Cardiac septum (tissue), 1 donor: ENCODE results near the gene RNF130. TPM values are rescaled to one million over a fixed set of nuclear protein-coding genes. Genes with fewer than 3 reads are reported as not detected.

Source experiments
- DNase-seq: peaks from one replicate; pipeline ENCODE4 v3.0.0-alpha.2; 2020; ENCODE audit warnings: low spot score
- intact Hi-C: fragments of 100-400 bp; cut with DNase I; formaldehyde crosslinking; loops from one replicate; pipeline ENCODE4 v1.14.0; 2022
- total RNA-seq: library from RNA; stranded (reverse); fragmentation: NEBNext Ultra II Directional; extraction: Animal tissue kit (Norgen Biotek cat#: 25700); gene quantifications from one replicate; pipeline ENCODE4 v1.2.1, GENCODE V29; 2021
- donor health status: DM: no; HTN: no; CAD: no.

The RNF130 gene
- total RNA-seq, 1 donor from 2014 or later = 33.7 TPM

GRCh38 chr5:180104168-180104530 is 32.6 kb upstream of the RNF130 start:
- DNase-seq = no peak
- intact Hi-C loops = no loop called here

- intact Hi-C loops = no loop called here
- no peak for DNase-seq
Observed at GRCh38 chr5:180103487-180104167, 32.1 kb upstream of the RNF130 start.

- DNase-seq = no peak
- intact Hi-C loops = no loop called here
Observed at GRCh38 chr5:180102636-180103035, 31.1 kb upstream of the RNF130 start.

GRCh38 chr5:180101451-180102105 is 30.0 kb upstream of the RNF130 start:
- intact Hi-C loops = no loop called here
- DNase-seq = peak; percentile 69

- intact Hi-C loops = no loop called here
- peak; percentile 65 for DNase-seq
Observed at GRCh38 chr5:180100621-180101450, 29.3 kb upstream of the RNF130 start.

GRCh38 chr5:180099733-180100611 is 28.4 kb upstream of the RNF130 start:
- peak; percentile 46 for DNase-seq
- intact Hi-C loops = loop anchor here (10.0 kb wide), 1 partner anchor 115 kb away; no protein-coding TSS in a partner anchor

GRCh38 chr5:180098991-180099732 is 27.6 kb upstream of the RNF130 start:
- peak; percentile 59 for DNase-seq
- intact Hi-C loops = loop anchor here (10.0 kb wide), 1 partner anchor 114 kb away; no protein-coding TSS in a partner anchor

- intact Hi-C loops = loop anchor here (10.0 kb wide), 1 partner anchor 114 kb away; no protein-coding TSS in a partner anchor
- peak; percentile 35 for DNase-seq
Observed at GRCh38 chr5:180098526-180098925, 27.0 kb upstream of the RNF130 start.

- DNase-seq = peak; percentile 35
- intact Hi-C loops = loop anchor here (10.0 kb wide), 1 partner anchor 113 kb away; no protein-coding TSS in a partner anchor
Observed at GRCh38 chr5:180097926-180098325, 26.4 kb upstream of the RNF130 start.

- intact Hi-C loops = loop anchor here (10.0 kb wide), 1 partner anchor 113 kb away; no protein-coding TSS in a partner anchor
- DNase-seq = peak; percentile 31
Observed at GRCh38 chr5:180097163-180097894, 25.8 kb upstream of the RNF130 start.

GRCh38 chr5:180096616-180097015 is 25.1 kb upstream of the RNF130 start:
- intact Hi-C loops = loop anchor here (10.0 kb wide), 1 partner anchor 112 kb away; no protein-coding TSS in a partner anchor
- peak; percentile 38 for DNase-seq

GRCh38 chr5:180095545-180095944 is 24.0 kb upstream of the RNF130 start:
- intact Hi-C loops = loop anchor here (10.0 kb wide), 1 partner anchor 111 kb away; no protein-coding TSS in a partner anchor
- no peak for DNase-seq

GRCh38 chr5:180093651-180094382 is 22.3 kb upstream of the RNF130 start:
- peak; percentile 75 for DNase-seq
- intact Hi-C loops = loop anchor here (10.0 kb wide), 1 partner anchor 109 kb away; no protein-coding TSS in a partner anchor

GRCh38 chr5:180093241-180093640 is 21.7 kb upstream of the RNF130 start:
- intact Hi-C loops = loop anchor here (10.0 kb wide), 1 partner anchor 108 kb away; no protein-coding TSS in a partner anchor
- DNase-seq = no peak

- DNase-seq = peak; percentile 70
- intact Hi-C loops = loop anchor here (10.0 kb wide), 1 partner anchor 106 kb away; no protein-coding TSS in a partner anchor
Observed at GRCh38 chr5:180090769-180091546, 19.4 kb upstream of the RNF130 start.
